Mesangial cell (primary cell): Measurements from ENCODE around the gene ABHD2. TPM values are rescaled to one million over a fixed set of nuclear protein-coding genes. Genes with fewer than 3 reads are reported as not detected.

Source experiments
- total RNA-seq: library from RNA; depleted of rRNA; stranded (reverse); fragments of >200 nt; gene quantifications from 2 replicates; pipeline ENCODE4 v1.2.3, GENCODE V29; 2015

ABHD2 gene
- total RNA-seq = 53.4 and 53.6 TPM in 2 replicates

GRCh38 chr15:89087830-89088604 lies at the start of gene ABHD2:
ABHD2 (plus strand) TSS chr15:89088456; CDS start chr15:89116328, 27,872 bp downstream.

DNA sequence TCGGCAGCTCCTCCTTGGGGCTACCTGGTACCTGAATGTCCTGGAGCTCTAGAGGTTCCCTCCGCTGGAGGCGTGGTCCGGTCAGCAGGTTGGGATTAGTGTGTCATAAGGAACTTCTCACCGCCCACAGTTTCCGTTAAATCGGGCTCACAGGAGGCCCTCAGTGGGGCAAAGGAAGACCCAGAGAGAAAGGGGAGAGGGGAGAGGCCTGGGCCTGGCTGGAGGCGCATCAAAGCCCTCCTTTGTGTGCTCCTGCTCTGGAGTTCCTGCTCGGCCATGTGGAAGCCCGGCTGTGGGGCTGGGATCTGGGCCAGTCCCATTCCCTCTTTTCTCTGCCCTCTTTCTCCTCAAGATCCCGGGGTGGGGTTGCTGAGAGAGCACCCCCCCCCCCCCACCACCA lies 133.3 kb downstream of the ABHD2 start, which contains the start of gene RLBP1:
TSS of gene RLBP1 (minus strand) at position 37 of the 400 bp plus-strand sequence. CDS start 2,604 bp downstream, outside the sequence.

GRCh38 chr15:89243691-89244573 lies 155.7 kb downstream of the ABHD2 start, which contains the start of gene FANCI:
FANCI (plus strand) TSS chr15:89243979; CDS start chr15:89247648, 3,669 bp downstream.

Other genes with a start within 250 kb of the ABHD2 start
- 13.5 and 14.2 TPM in 2 replicates for gene HAPLN3, start 192.9 kb upstream of the ABHD2 start, total RNA-seq
- 177 and 339 TPM in 2 replicates for gene MFGE8, start 175.1 kb upstream of the ABHD2 start, total RNA-seq
- gene RLBP1, start 133.1 kb downstream of the ABHD2 start, total RNA-seq = not detected in 2 replicates
- gene FANCI, start 155.5 kb downstream of the ABHD2 start, total RNA-seq = 4.9 and 33.1 TPM in 2 replicates
- gene POLG, start 246.4 kb downstream of the ABHD2 start, total RNA-seq = 73.0 and 77.6 TPM in 2 replicates